ENCODE data around the gene SZRD1.

Gene SZRD1

DNA sequence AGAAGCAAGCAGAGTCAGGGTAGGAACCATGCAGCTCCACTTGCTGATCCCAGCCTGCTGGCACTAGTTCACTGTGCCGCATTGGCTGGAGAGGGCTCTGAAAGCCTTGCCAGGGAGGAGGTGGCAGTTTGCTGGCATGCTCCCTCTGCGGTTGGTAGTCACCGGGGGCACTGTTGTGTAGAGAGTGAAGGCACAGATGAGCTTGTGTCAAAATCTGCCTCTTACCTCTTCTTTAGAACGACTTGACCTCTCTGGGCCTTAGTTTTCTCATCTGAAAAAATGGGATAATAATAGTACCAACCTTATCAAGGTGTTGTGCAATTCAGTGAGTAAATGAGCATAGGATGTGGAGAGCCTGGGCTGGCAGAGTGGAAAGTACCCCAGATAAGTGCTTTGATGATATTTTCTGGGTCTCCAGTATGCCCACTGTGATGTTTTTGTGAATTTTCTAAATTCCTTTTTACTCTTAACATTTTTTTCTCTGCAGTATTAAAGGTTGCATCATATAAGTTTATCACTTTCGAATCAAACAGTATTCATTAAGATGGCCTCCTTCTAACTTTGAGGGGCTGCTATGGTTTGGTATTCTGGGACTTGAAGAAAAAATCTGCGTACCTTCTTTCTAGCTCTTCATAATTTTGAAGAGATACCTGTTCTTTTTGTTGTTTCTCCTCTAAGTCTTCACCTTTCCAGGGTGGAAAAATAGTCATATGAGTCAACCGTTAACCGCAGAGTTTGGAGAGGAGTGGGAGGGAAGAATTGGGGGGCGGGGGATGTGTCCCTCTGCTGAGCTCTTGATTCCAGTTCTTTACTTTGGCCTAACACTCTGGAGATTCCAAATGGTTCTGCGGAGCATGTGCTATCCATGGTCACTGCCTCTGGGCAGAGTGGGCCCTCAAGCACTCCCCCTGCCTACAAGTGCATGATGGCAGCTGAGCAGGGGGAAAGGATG lies 26.8 kb downstream of the SZRD1 start:
- Histone ChIP-seq H3K36me3 (ENCODE audit: low read depth) (peaks cover 35% of the 10 kb centered on the region), H3K27ac (ENCODE audit: poor library complexity, severe bottlenecking) (no peak overlapping the region), H3K4me1 (ENCODE audit: insufficient read depth, poor library complexity, severe bottlenecking) (peaks cover 4% of the 10 kb centered on the region), H3K9me3 (ENCODE audit: severe bottlenecking) (no peaks in the 10 kb centered on the region), H3K4me3 (ENCODE audit: severe bottlenecking) (no peak overlapping the region), H3K27me3 (ENCODE audit: insufficient read depth, poor library complexity, severe bottlenecking) (no peaks in the 10 kb centered on the region)
- DNase-seq (ENCODE audit: low spot score) = no peak
- no peak for ATAC-seq (ENCODE audit: low read depth)
- TF ChIP-seq, protein P1, sequence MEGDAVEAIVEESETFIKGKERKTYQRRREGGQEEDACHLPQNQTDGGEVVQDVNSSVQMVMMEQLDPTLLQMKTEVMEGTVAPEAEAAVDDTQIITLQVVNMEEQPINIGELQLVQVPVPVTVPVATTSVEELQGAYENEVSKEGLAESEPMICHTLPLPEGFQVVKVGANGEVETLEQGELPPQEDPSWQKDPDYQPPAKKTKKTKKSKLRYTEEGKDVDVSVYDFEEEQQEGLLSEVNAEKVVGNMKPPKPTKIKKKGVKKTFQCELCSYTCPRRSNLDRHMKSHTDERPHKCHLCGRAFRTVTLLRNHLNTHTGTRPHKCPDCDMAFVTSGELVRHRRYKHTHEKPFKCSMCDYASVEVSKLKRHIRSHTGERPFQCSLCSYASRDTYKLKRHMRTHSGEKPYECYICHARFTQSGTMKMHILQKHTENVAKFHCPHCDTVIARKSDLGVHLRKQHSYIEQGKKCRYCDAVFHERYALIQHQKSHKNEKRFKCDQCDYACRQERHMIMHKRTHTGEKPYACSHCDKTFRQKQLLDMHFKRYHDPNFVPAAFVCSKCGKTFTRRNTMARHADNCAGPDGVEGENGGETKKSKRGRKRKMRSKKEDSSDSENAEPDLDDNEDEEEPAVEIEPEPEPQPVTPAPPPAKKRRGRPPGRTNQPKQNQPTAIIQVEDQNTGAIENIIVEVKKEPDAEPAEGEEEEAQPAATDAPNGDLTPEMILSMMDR (IDR thresholded peaks at IDR 0.05; ENCODE audit: poor library complexity, severe bottlenecking) = no peak

DNA sequence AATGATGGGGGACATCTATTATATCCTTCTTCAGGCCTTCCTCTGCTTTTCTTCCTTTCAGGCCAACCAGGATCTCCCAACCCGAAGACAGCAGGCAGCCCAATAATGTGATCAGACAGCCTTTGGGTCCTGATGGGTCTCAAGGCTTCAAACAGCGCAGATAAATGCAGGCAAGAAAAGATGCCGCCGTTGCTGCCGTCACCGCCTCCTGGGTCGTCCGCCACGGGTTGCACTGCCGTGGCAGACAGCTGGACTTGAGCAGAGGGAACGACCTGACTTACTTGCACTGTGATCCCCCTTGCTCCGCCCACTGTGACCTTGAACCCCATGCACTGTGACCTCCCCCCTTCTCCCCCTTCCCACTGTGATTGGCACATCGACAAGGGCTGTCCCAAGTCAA lies 27.9 kb downstream of the SZRD1 start:
- no peaks in the 10 kb centered on the region for H3K27me3 ChIP-seq (ENCODE audit: insufficient read depth, poor library complexity, severe bottlenecking)
- DNase-seq (ENCODE audit: low spot score) (no peak), ATAC-seq (ENCODE audit: low read depth) (no peak)
- H3K4me3 ChIP-seq (ENCODE audit: severe bottlenecking) = no peak overlapping the region
- TF ChIP-seq, protein P1 (IDR thresholded peaks at IDR 0.05; ENCODE audit: poor library complexity, severe bottlenecking) = no peak
- no peak overlapping the region for H3K27ac ChIP-seq (ENCODE audit: poor library complexity, severe bottlenecking)
- peaks cover 4% of the 10 kb centered on the region for H3K4me1 ChIP-seq (ENCODE audit: insufficient read depth, poor library complexity, severe bottlenecking)
- H3K9me3 ChIP-seq (ENCODE audit: severe bottlenecking) = no peaks in the 10 kb centered on the region
- H3K36me3 ChIP-seq (ENCODE audit: low read depth) = peaks cover 35% of the 10 kb centered on the region

DNA sequence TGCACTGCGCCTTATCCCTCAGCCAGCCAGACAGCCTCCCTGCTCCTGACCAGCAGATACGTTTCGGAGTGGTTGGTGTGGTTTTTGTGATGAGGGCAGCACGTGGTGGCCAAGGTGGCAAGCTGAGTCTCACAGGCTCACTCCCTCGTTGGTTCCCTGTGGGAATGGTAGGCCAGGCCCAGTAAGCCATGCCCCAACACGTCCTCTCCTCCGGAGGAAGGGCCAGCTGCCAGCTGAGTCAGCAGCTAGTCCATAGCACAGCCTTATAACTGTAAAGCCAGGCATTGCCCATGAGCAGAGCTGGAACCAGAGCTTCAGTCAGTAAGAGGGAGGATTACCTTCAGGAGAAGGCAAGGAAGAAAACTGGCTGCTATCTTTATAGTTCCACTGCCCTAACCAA lies 29.5 kb downstream of the SZRD1 start:
- peaks cover 35% of the 10 kb centered on the region for H3K36me3 ChIP-seq (ENCODE audit: low read depth)

DNA sequence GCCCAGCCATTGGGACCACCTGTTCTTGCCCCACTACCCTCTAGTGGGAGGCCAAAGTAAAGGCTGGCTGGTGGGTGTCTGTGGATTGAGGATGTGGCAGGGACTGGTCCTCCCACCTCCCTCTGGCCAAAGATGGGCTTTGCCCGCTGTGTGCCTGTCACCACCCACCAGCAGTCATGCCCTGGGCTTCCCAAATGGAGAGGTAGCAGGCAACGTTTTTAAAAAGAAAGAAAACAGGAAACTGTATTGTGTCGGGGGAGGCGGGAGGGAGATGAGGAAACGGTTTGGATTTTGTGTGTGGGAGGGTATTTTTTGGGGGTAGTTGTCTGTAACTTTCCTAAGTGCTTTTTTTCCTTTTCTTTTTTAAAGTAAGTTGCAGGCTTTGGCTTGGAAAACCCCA lies 30.1 kb downstream of the SZRD1 start:
- Histone ChIP-seq H3K27ac (ENCODE audit: poor library complexity, severe bottlenecking) (peak overlapping the region; percentile 54), H3K27me3 (ENCODE audit: insufficient read depth, poor library complexity, severe bottlenecking) (no peaks in the 10 kb centered on the region), H3K4me1 (ENCODE audit: insufficient read depth, poor library complexity, severe bottlenecking) (peaks cover 4% of the 10 kb centered on the region), H3K4me3 (ENCODE audit: severe bottlenecking) (no peak overlapping the region), H3K36me3 (ENCODE audit: low read depth) (peaks cover 35% of the 10 kb centered on the region), H3K9me3 (ENCODE audit: severe bottlenecking) (no peaks in the 10 kb centered on the region)
- ATAC-seq (ENCODE audit: low read depth) = no peak
- DNase-seq (ENCODE audit: low spot score) = no peak
- TF ChIP-seq, protein P1 (IDR thresholded peaks at IDR 0.05; ENCODE audit: poor library complexity, severe bottlenecking) = no peak

More for the DNA sequence above, 29.5 kb downstream of the SZRD1 start:
- no peaks in the 10 kb centered on the region for H3K9me3 ChIP-seq (ENCODE audit: severe bottlenecking)
- peaks cover 4% of the 10 kb centered on the region for H3K4me1 ChIP-seq (ENCODE audit: insufficient read depth, poor library complexity, severe bottlenecking)
- H3K4me3 ChIP-seq (ENCODE audit: severe bottlenecking) = no peak overlapping the region
- peak overlapping the region; percentile 54 for H3K27ac ChIP-seq (ENCODE audit: poor library complexity, severe bottlenecking)
- ATAC-seq (ENCODE audit: low read depth) = peak; percentile 98
- TF ChIP-seq, protein P1 (IDR thresholded peaks at IDR 0.05; ENCODE audit: poor library complexity, severe bottlenecking) = no peak
- H3K27me3 ChIP-seq (ENCODE audit: insufficient read depth, poor library complexity, severe bottlenecking) = no peaks in the 10 kb centered on the region
- DNase-seq (ENCODE audit: low spot score) = peak; percentile 96
